ENCODE measurements around the gene COX6B1.

Gene COX6B1

DNA sequence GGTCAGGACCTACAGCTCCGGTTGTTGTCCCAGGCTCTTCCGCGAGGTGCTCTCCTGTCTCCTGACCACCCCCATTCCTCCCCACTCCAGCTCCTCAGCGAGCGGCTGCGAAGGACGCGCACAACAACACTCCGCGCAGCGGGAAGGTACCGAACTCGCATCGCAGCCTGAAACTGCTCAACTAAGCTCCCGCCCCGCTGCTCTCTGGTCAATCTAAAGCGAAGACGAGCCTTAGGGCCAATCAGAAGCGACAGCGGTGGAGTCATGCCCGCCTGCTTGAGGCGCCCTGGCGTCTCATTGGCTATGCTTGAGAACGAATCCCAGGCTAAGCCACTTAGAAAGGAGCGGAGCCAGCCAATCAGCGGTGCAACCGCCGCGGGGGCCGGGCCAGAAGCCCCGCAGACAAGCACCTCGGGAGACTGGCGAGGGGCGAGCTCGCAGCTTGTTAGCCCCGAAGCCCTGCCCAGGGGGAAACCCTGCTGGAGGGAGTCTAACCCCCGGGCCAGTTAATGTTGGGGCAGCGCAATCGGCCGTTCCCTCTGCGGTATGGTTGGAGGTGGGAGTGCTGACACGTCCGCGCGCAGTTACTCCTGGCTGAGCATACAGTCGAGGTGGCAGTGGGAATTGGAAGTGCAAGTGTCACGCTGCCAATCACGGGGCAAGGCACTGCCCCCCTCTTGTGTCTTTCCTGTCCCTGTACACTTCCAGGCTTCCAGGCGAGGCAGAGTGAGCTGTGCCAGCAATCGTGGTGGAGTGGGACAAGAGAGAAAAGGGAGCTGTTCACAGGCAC, 54.3 kb downstream of the COX6B1 start:
- in situ Hi-C loops (cut with MboI; ENCODE audit: low sequenced_read_pairs, unreplicated experiment) = loop anchor here (10.0 kb wide), 1 partner anchor 222 kb away; no protein-coding TSS in a partner anchor
- peak; percentile 95 for DNase-seq (ENCODE audit: low spot score)
- no peak for TF ChIP-seq CTCF (IDR thresholded peaks at IDR 0.05; ENCODE audit: borderline replicate concordance, control extremely low read depth, extremely low read depth, insufficient read depth, missing control alignments)

- no peak for TF ChIP-seq CTCF (IDR thresholded peaks at IDR 0.05; ENCODE audit: borderline replicate concordance, control extremely low read depth, extremely low read depth, insufficient read depth, missing control alignments)
- in situ Hi-C loops (cut with MboI; ENCODE audit: low sequenced_read_pairs, unreplicated experiment) = loop anchor here (10.0 kb wide), 1 partner anchor 221 kb away; no protein-coding TSS in a partner anchor
These were observed 55.2 kb downstream of the COX6B1 start for GRCh38 chr19:35703343-35703742.

GRCh38 chr19:35704218-35704617, 56.1 kb downstream of the COX6B1 start, which contains the start of gene ZBTB32:
ZBTB32 (plus strand) TSS chr19:35704558; CDS start chr19:35714627, 10,069 bp downstream.
- DNase-seq (ENCODE audit: low spot score) = peak; percentile 37
- TF ChIP-seq CTCF (IDR thresholded peaks at IDR 0.05; ENCODE audit: borderline replicate concordance, control extremely low read depth, extremely low read depth, insufficient read depth, missing control alignments) = no peak
- in situ Hi-C loops (cut with MboI; ENCODE audit: low sequenced_read_pairs, unreplicated experiment) = loop anchor here (10.0 kb wide), 1 partner anchor 221 kb away; no protein-coding TSS in a partner anchor

More at GRCh38 chr19:35703343-35703742, 55.2 kb downstream of the COX6B1 start:
- DNase-seq (ENCODE audit: low spot score) = no peak

Data from GM13976 (cell line).